Measurements from ENCODE around the gene GADL1.

- TF ChIP-seq EZH2 (IDR thresholded peaks at IDR 0.05) (no peak), EZH2phosphoT487 (IDR thresholded peaks at IDR 0.05; ENCODE audit: borderline replicate concordance) (no peak), SP1 (IDR thresholded peaks at IDR 0.05; ENCODE audit: low read depth) (no peak), POLR2A (IDR thresholded peaks at IDR 0.05; ENCODE audit: borderline replicate concordance, extremely low read depth, insufficient read depth, insufficient read length) (no peak)
- TF ChIP-seq, protein P1, sequence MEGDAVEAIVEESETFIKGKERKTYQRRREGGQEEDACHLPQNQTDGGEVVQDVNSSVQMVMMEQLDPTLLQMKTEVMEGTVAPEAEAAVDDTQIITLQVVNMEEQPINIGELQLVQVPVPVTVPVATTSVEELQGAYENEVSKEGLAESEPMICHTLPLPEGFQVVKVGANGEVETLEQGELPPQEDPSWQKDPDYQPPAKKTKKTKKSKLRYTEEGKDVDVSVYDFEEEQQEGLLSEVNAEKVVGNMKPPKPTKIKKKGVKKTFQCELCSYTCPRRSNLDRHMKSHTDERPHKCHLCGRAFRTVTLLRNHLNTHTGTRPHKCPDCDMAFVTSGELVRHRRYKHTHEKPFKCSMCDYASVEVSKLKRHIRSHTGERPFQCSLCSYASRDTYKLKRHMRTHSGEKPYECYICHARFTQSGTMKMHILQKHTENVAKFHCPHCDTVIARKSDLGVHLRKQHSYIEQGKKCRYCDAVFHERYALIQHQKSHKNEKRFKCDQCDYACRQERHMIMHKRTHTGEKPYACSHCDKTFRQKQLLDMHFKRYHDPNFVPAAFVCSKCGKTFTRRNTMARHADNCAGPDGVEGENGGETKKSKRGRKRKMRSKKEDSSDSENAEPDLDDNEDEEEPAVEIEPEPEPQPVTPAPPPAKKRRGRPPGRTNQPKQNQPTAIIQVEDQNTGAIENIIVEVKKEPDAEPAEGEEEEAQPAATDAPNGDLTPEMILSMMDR (IDR thresholded peaks at IDR 0.05 in 2 of 3, conservative IDR thresholded peaks at IDR 0.05 in 1 of 3; ENCODE audit: borderline replicate concordance in 1 of 3, insufficient read depth in 1 of 3, low read depth in 2 of 3, low read length in 2 of 3) = no peak
- TF ChIP-seq, protein P2, sequence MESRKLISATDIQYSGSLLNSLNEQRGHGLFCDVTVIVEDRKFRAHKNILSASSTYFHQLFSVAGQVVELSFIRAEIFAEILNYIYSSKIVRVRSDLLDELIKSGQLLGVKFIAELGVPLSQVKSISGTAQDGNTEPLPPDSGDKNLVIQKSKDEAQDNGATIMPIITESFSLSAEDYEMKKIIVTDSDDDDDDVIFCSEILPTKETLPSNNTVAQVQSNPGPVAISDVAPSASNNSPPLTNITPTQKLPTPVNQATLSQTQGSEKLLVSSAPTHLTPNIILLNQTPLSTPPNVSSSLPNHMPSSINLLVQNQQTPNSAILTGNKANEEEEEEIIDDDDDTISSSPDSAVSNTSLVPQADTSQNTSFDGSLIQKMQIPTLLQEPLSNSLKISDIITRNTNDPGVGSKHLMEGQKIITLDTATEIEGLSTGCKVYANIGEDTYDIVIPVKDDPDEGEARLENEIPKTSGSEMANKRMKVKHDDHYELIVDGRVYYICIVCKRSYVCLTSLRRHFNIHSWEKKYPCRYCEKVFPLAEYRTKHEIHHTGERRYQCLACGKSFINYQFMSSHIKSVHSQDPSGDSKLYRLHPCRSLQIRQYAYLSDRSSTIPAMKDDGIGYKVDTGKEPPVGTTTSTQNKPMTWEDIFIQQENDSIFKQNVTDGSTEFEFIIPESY (IDR thresholded peaks at IDR 0.05; ENCODE audit: extremely low read depth, insufficient replicate concordance, low read length) = no peak
These were observed 46.9 kb downstream of the GADL1 start for GRCh38 chr3:30847592-30847991.
